GM06990 (cell line): ENCODE measurements around the gene GABARAPL2.

Experiments used
- DNase-seq: peaks from one replicate; pipeline ENCODE4 v3.0.0-alpha.2; 2011; ENCODE audit not compliant: insufficient read length; ENCODE audit errors: extremely low read depth
- H3K27me3 ChIP-seq: replicated peaks from 2 replicates; pipeline ENCODE4 v1.6.0; 2011; ENCODE audit warnings: low read length; ENCODE audit not compliant: control insufficient read depth, insufficient read depth
- H3K36me3 ChIP-seq: 2 replicates; pipeline ENCODE4 v1.5.1; 2011; ENCODE audit warnings: low read length; ENCODE audit not compliant: control insufficient read depth, insufficient read depth
- H3K4me3 ChIP-seq: replicated peaks from 2 replicates; pipeline ENCODE4 v1.5.1; 2011; ENCODE audit warnings: low read depth, mild to moderate bottlenecking, control low read depth, low read length
- CTCF ChIP-seq: IDR thresholded peaks from 2 replicates; pipeline ENCODE4 v1.5.1; 2011; ENCODE audit warnings: low read length, control low read depth, mild to moderate bottlenecking, inconsistent platforms; ENCODE audit not compliant: insufficient read depth, poor library complexity, severe bottlenecking

The GABARAPL2 gene

GRCh38 chr16:75624921-75625334 is 58.7 kb downstream of the GABARAPL2 start:
- Histone ChIP-seq H3K27me3 (no peaks in the 10 kb centered on the region), H3K36me3 (peaks cover 22% of the 10 kb centered on the region), H3K4me3 (no peak overlapping the region)
- DNase-seq: no peak
- TF ChIP-seq CTCF: no peak

- Histone ChIP-seq H3K36me3 (peaks cover 24% of the 10 kb centered on the region), H3K27me3 (no peaks in the 10 kb centered on the region), H3K4me3 (no peak overlapping the region)
- DNase-seq: no peak
- no peak for TF ChIP-seq CTCF
These were observed 60.6 kb downstream of the GABARAPL2 start for GRCh38 chr16:75626806-75627205.
